Measurements from ENCODE around the gene MASP2.
"Not testable (repeated sequence)": the region's sequence is repeated elsewhere in the genome, so short reads cannot be mapped to it uniquely, and the experiment has no call there.

The MASP2 gene

GRCh38 chr1:11037019-11037739 lies 9.9 kb downstream of the MASP2 start:
- not testable (repeated sequence) for DNase-seq

- DNase-seq = no peak
These were observed 15.3 kb downstream of the MASP2 start for GRCh38 chr1:11031624-11032262.

- no peak for DNase-seq
These were observed 16.2 kb downstream of the MASP2 start for GRCh38 chr1:11030865-11031264.

- no peak for DNase-seq
These were observed 19.0 kb downstream of the MASP2 start for GRCh38 chr1:11028018-11028417.

- DNase-seq = no peak
These were observed 19.7 kb downstream of the MASP2 start for GRCh38 chr1:11027316-11027715.

GRCh38 chr1:11026903-11027302 lies 20.1 kb downstream of the MASP2 start:
- no peak for DNase-seq

- DNase-seq = no peak
These were observed 21.0 kb downstream of the MASP2 start for GRCh38 chr1:11026052-11026451.

- DNase-seq = no peak
These were observed 21.4 kb downstream of the MASP2 start for GRCh38 chr1:11025618-11026017.

GRCh38 chr1:11024874-11025203 lies 22.2 kb downstream of the MASP2 start:
- DNase-seq = no peak

GRCh38 chr1:11024154-11024873 lies 22.7 kb downstream of the MASP2 start:
- no peak for DNase-seq

GRCh38 chr1:11023201-11023600 lies 23.8 kb downstream of the MASP2 start:
- DNase-seq = no peak

- DNase-seq = no peak
These were observed 27.1 kb downstream of the MASP2 start for GRCh38 chr1:11019971-11020370.

- DNase-seq = not testable (repeated sequence)
These were observed 27.7 kb downstream of the MASP2 start for GRCh38 chr1:11019358-11019757.

GRCh38 chr1:11013160-11013531 lies 33.9 kb downstream of the MASP2 start:
- no peak for DNase-seq

GRCh38 chr1:11012260-11013159 lies 34.5 kb downstream of the MASP2 start, which contains the start of gene TARDBP:
Gene TARDBP (plus strand): TSS chr1:11012654. CDS start chr1:11013728, 1,074 bp downstream.
- peak; percentile 92 for DNase-seq

- no peak for DNase-seq
These were observed 46.5 kb downstream of the MASP2 start for GRCh38 chr1:11000526-11000925.

GRCh38 chr1:10996100-10996499 lies 50.9 kb downstream of the MASP2 start:
- no peak for DNase-seq

- no peak for DNase-seq
These were observed 54.2 kb downstream of the MASP2 start for GRCh38 chr1:10992864-10993263.

- DNase-seq = not testable (repeated sequence)
These were observed 55.0 kb downstream of the MASP2 start for GRCh38 chr1:10992004-10992403.

GRCh38 chr1:10990828-10991227 lies 56.2 kb downstream of the MASP2 start:
- DNase-seq = no peak

- DNase-seq = not testable (repeated sequence)
These were observed 57.0 kb downstream of the MASP2 start for GRCh38 chr1:10989920-10990516.

GRCh38 chr1:10989095-10989494 lies 57.9 kb downstream of the MASP2 start:
- DNase-seq = no peak
